Omental fat pad (tissue), 4 donors: Measurements from ENCODE around the gene PRKAR1B. TPM values are rescaled to one million over a fixed set of nuclear protein-coding genes. Genes with fewer than 3 reads are reported as not detected.

ENCODE experiments used
- ATAC-seq: fragments of 150-250 bp; one replicate; pipeline ENCODE4 v1.9.1; 2016; ENCODE audit warnings: mild to moderate bottlenecking, moderate library complexity; ENCODE audit not compliant: low FRiP score
- DNase-seq: peaks from one replicate; pipeline ENCODE4 v3.0.0-alpha.2; 2019; ENCODE audit warnings: low spot score
- total RNA-seq, 4 donors: library from RNA; depleted of rRNA; stranded (reverse); fragments of >200 nt; gene quantifications; one replicate each; pipeline ENCODE4 v1.1.0, GENCODE V29; 2016
- TF ChIP-seq, protein P1 (sequence below), 3 donors: fragments of 450-650 bp; IDR thresholded peaks; one replicate each; pipeline ENCODE4 v1.5.1; 2016 to 2017; ENCODE audit warnings: antibody characterized with exemption in 3 of 3, mild to moderate bottlenecking in 3 of 3, moderate library complexity in 2 of 3

PRKAR1B gene
- total RNA-seq, 4 donors from 2014 or later = 9.0 to 11.4 (median 10.3) TPM

DNA sequence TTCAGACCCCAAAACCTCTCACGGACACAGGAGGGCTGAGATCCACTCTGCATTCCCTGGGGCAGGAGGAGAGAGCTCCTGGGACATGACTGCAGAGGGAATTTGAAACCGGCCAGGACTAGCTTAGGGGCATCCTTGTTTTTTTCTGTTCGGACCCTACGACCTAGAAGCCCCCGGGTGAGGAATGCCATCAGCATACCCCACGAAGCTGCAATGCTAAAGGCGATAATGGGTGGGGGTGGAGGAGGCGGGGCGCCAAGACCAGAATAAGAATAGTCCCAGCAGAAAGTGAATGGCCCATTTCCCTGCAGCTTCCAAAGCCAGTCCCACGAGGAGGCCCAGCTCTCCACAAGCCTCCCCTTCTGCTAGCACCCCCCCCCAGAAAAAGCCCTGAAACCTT is 211.5 kb downstream of the PRKAR1B start:
- TF ChIP-seq, protein P1, sequence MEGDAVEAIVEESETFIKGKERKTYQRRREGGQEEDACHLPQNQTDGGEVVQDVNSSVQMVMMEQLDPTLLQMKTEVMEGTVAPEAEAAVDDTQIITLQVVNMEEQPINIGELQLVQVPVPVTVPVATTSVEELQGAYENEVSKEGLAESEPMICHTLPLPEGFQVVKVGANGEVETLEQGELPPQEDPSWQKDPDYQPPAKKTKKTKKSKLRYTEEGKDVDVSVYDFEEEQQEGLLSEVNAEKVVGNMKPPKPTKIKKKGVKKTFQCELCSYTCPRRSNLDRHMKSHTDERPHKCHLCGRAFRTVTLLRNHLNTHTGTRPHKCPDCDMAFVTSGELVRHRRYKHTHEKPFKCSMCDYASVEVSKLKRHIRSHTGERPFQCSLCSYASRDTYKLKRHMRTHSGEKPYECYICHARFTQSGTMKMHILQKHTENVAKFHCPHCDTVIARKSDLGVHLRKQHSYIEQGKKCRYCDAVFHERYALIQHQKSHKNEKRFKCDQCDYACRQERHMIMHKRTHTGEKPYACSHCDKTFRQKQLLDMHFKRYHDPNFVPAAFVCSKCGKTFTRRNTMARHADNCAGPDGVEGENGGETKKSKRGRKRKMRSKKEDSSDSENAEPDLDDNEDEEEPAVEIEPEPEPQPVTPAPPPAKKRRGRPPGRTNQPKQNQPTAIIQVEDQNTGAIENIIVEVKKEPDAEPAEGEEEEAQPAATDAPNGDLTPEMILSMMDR (IDR thresholded peaks at IDR 0.05) = no peak
- ATAC-seq = no peak

DNA sequence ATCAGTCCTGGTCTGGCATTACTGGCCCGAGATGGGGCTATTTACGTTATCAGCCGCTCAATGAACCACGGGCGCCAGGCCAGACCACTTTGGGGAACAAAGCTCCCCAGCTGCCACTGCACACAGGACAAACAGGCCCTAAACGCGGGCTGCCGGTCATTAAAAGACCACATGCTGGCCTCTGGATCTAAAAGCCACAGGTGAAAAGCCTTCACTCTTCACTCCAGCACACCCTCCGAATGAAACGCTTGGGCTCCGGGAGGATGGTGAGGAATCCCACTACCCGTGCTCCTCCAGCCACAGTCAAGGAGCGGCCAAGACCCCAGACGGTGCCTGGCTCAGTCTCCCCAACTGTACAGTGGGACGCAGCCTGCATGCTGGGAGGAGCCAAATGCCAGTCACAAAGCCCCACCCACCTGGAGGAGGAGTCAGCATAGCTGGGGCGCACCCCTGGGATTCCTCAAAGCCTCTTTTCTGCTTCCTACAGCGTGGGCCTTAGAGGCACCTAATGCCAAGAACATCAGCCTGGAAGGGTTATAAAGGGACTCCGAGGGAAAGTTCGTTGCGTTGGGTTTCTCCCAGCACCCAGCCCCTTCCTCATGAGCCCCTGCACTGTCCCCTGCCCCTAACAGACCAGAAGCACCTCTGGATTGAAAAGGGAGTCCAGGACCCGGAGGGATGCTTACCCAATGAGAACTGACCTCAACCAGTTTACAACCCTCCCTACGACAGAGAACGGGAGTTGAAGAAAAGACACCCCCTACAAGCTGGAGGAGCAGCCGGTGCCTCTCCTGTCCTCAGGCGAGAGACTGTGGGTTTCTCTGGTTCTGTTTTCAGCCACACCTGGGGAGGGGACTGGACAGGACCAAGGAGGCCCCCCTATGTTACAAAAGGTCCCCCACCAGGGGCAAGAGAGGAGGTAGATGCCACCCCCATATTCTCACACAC is 212.2 kb downstream of the PRKAR1B start:
- no peak for DNase-seq

More for the DNA sequence above, 211.5 kb downstream of the PRKAR1B start:
- DNase-seq = no peak

DNA sequence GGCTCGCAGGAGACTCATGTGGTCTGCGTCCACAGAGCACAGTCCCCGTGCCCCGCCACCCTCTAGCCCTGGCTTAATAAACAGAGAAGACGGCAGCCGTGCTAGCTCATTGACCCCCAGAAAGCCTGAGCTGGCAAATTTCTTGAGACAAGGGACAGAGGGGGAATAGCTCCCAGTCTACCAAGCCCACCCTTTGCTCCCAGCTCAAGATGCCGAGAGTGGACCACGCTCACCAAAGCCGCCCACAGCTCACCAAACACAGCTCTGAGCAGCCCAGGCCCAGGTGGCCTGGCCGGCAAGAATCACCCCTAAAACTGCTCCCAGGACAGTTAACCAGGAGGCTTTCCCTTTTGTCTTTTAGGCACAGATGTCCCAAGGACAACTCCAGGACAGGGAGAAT is 212.8 kb downstream of the PRKAR1B start:
- ATAC-seq (no peak), DNase-seq (no peak)
- TF ChIP-seq, protein P1 (IDR thresholded peaks at IDR 0.05) = no peak

More for the DNA sequence above, 212.2 kb downstream of the PRKAR1B start:
- TF ChIP-seq, protein P1 (IDR thresholded peaks at IDR 0.05) = no peak
- ATAC-seq = no peak

DNA sequence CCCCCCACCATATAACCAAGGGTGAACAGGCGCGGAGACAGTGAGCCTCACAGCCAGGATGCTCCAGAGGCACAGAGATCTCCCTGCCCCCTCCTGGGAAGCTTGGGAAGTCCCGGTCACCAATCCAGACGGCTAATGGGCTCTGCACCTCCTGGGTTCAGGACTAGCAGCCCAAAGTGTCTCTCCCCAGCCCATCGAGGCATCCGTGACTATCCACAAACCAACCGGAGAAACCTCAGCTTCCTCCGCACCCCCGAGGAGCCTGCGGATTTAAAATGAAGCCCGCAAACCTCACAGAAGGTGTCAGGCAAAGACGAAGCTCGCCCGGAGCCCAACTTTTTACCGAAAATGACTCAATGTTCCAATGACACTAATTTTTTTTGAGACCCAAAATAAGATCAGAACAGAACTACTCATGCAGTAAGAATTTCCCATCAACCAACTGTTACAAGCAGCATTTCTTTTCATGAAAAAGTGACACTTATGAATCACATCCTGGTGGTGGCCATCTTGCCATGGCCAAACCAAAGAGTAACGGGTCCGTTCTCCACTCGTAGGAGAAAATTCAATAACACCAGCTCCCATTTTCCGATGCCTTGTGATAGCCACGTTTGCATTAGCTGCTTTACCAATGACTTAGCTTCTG is 213.4 kb downstream of the PRKAR1B start:
- ATAC-seq (no peak), DNase-seq (no peak)
- TF ChIP-seq, protein P1 (IDR thresholded peaks at IDR 0.05) = no peak

DNA sequence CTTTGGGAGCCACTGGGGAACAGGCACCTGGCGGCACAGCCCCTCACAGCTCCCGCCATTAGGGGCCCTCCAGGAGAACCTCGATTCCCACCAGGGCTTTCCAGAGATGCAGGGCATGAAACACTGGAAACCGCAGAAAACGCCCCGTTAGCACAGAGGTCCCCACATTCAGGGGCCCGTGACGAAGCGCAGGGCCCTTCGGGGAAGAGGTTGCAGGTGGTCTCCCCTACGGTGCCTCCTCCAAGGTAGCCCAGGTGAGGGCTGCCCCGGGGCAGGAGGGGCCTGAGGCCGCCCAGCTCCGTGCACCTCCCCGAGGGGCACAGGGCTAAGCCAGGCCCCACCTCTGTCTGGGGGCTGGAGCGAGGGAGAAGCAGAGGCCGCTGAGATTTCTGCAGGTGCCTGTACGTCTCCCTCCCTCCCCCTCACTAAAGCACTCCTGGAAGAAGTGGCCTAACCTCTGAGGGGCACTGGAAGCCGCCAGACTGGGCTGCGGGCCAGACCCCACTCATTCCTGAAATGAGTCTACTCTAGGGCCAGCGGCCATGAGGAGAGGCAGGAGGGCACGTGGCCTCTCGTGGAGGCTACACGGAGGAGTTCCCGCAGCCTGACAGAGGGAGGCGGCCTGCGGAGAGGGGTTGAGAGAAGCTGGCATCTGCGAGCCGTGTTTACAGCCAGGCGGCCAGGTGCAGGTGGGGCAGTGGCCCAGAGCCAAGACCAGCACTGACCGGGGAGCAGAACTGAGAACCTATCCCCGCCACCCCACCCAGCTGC is 214.4 kb downstream of the PRKAR1B start:
- no peak for DNase-seq
- TF ChIP-seq, protein P1 (IDR thresholded peaks at IDR 0.05) = no peak
- ATAC-seq = no peak

DNA sequence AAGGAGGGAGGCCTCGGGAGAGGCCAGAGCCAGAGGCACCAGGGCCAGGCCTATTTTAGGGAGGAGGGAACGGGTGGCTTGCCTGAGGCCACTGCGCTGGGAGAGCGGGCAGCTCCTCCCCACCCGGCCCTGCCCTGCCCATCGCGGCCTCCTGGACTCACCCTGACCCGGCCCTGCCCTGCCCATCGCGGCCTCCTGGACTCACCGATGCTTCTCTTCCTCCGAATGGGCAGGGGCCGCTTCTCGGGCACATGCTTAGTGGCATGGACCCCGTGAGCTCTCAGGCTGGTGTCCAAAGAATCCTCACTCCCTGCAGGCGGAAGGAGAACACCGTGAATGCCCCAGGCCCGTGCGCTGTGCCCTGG is 215.0 kb downstream of the PRKAR1B start:
- TF ChIP-seq, protein P1 (IDR thresholded peaks at IDR 0.05) = no peak
- DNase-seq (no peak), ATAC-seq (no peak)
